HG03558 (cell line): ENCODE results near the gene CDH4.

Source experiments
- ATAC-seq: cut with Tn5 transposase; IDR thresholded peaks from one replicate; pipeline ENCODE4 v1.9.1; 2021; ENCODE audit warnings: moderate number of reproducible peaks; ENCODE audit not compliant: unreplicated experiment; ENCODE audit errors: extremely low read depth

Gene CDH4

DNA sequence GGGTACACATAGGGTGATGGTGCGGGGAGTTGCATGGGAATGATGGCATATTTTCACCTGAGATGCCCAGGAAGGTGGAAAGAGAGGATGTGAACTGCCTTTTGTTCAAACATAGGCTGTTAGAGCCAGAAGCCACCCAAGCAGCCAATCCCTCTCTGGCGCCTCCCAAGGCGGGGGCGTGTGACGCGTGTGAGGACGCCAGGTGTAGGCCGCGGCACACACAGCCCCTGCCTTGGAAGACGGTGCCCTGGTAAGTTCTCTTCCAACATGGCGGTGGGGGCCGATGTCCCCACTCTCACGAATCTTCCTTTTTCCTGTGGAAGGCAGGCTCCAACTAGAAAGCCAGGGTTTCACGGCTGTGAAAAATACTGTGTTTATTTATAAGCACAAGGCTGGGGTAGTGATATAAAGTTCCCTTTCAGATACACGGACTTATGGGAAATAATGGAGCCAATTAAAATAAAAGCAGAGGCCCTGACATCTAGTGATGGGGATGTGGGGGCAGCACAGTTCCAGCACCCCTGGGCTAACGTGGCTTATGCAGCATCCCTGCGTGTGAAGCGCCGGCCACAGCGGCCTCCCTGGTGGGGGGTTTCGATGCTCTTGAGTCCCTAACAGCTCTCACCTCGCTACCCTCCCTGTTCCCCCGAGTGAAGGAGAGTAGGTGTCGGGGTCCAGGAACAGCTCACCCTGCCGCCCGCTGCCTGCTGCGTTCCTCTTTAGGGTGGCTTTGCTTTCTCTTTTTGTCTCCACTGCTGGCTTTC lies 28.3 kb downstream of the CDH4 start:
- ATAC-seq = no peak

DNA sequence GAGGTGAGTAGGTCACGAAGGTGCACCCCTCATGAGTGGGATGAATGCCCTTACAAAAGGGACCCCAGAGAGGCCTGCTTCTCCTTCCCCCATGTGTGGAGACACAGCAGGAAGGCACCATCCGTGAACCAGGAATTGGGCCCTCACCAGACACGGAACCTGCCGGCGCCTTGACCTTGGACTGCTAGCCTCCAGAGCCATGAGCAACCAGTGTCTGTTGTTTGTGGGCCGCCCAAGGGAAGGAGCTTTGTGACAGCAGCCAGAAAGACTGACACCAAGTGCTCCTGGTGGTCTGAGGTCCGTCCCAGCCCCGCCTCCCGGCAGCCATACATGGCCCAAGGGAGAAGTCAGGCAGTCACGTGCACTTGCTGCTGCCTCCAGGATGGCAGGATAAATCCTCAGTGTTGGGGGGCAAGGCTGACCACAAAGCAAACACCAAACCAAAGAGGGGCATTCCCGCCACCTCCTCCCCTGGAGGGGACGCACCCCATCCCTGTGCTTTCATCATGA lies 29.3 kb downstream of the CDH4 start:
- ATAC-seq = no peak

DNA sequence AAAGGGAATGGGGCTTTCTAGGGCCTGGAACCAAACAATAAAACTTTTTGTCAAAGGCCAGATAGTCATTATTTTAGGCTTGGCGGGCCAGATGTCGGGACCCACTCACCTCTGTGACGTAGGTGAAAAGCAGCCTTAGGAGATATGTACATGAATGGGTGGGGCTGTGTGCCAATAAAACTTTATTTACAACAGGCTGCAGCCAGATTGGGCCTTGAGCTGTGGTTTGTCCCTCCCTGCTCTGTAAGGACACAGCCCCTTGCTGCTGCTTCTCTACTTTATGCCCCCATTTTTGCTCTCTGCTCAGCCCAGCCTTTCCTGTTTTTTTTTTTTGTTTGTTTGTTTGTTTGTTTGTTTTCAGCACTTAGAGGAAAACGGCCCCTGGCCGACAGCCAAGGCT lies 32.7 kb downstream of the CDH4 start:
- ATAC-seq = no peak

DNA sequence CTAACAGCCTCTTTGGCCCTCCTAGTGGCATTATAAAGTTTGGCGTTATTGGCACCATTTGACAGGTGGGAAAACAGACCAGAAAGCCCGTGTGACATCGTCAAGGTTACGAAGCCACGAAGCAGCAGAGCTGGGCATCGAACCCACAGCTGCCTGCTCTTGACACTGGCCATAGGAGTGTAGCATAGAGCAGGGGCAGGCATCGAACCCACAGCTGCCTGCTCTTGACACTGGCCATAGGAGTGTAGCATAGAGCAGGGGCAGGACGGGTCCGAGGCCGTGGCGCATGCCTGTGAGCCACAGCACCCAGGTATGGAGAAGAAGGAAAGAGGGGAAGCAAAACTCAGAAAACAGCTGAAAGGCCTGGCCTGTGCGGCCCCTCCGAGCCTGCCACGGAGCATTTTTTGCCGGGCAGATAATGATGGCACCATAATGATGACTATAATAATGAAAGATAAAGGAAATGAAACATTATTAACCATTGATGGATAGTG lies 33.1 kb downstream of the CDH4 start:
- no peak for ATAC-seq

DNA sequence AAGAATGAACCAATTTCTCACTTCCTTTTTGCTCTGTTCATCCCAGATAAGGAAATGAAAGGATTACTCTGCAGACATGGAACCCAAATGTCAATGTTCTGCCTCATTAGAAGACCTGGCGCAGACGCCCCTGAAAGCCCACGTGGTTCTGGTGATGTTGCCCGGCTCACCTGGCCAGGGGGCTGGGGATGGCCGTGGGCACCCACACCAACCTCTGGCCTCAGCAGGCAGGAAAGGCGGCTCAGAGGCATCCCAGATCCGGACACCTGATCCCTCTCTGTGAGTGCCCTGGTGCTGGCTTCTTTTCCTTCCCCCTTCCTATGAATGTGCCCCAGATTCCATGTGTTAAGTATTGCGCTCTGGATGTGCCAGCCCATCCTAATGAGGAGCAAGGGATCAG lies 33.6 kb downstream of the CDH4 start:
- no peak for ATAC-seq

DNA sequence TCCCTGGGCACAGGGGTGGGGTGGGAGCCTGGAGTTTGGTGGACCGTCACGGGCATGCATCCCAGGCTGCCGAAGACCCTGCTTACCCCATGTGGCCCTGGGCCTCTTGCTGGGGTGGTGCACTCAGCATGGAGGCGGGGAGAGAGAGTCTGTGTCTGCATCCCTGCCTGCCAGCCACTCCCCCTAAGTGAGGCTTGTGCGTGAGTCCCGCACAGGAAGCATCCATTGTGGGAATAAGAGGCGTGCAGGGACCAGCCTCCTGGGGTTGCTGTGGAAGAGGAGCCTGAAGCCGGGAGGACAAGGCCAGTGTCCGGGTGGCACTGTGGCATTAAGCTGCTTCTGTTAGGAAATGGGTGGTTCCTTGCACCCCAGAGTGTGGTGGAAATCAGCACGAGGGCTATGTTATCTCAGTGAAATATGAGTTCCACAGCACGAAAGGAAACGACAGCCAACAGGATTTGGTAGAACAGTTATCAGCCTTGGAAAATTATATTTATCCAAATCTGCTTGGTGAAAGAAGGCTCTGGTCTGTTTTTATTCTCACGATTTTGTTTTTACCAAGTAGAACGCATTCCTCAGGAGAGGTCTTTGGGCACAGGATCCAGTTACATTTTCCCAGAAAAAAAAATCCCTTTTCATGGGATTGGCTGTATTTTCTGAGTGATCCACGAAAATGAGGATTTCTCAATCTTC lies 35.7 kb downstream of the CDH4 start:
- ATAC-seq = no peak

DNA sequence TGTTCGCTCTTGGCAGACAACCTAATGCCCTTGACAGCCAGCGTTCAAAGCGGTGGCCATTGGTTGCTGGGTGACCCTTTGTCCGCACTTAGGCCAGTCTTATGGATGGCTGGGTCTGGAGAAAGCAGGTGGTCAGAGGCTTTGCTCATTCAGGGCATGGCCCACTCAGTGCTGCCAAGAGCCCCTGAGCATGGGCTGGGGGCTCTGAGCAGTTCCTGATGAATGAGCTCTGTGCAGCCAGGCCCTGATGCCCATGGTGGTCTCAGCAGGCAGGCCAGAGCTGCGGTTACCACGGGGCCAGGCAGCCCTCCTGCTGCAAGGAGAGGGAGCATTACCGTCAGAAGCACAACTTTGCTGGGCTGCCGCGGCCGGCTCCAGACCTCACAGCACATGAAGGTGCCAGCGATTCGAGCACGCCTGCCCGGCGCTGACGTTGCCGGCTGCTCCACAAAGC lies 36.3 kb downstream of the CDH4 start:
- ATAC-seq = no peak

DNA sequence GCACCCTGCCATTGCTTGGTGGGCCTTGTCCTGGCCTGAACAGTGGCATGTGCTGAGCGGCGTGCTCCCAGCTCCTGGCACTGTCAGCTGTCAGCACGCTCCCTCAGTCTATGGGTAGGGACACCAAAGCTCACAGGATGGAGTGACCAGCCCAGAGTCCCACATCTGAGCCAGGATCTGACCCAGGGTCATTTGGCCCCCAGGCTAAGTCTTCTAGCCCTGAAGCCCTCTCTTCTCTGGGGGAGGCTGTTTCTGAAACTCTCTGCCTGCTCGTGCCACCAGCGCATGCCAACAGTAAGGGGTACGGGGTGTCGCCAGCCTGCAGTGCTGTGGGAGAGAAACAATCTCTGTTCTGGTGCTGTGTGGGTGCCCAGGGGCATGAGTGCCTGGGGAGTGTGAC lies 37.1 kb downstream of the CDH4 start:
- no peak for ATAC-seq

DNA sequence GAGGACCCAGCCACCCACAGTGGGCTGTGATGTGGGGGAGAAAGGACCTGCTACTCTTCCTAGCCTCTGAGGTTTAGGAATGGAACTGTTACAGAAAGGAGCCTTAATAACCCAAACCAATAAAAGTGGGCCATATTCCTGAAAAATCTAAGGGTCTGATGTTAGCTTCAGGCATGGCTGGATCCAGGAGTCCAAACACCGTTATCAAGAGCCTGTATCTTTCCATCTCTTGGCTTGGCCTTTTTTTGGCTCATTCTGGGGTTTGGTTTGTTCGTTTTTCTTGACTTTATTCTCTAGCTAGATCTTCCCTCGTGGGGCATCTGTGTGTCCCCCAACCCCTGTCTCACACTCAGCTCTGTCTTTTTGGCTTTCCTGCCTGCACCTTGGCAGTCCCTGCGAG lies 38.7 kb downstream of the CDH4 start:
- no peak for ATAC-seq

DNA sequence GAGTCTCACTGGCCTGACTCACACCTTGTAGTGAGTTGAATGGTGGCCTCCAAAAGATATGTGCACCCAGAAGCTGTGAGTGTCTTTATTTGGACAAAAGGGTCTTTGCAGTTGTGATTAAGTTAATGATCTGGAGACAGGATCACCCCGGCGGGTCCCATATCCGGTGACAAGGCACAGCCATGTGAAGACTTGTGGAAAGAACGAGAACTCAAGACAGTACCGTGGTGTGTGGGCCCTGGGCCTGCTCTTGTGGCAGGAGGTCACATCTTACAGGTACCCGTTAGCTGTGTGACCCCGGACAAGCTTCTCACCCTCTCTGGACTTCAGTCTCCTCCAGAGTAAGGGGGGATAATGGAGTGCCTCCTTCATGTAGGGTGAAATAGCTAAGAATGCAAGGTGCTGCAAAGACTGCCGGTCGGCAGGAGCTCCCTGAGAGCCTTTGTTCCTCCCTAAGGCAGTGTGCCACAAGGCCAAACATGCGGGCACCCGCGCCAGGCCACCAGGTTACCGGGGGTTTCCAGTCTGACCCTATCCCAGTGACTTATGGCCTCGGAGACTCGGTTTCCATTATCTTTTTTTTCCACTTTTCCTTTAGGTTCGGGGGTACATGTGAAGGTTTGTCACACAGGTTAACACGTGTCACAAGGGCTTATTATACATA lies 39.2 kb downstream of the CDH4 start:
- no peak for ATAC-seq

DNA sequence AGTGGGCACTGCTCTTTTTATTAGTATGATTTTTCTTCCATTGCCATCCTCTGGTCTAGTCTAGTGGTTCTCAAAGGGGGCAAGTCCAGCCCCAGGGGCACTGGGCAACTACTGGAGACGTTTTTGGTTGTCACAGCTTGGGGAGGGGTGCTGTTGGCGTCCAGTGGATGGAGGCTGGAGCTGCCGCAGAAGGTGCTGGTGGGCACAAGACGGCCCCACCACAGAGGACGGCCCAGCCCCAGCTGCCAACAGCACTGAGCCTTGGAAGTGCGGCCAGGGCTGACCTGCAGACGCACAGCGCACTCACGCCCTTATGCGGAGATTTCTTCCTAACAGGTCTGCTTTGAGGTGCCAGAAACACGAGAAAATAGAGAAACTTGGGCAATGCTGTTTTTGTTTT lies 40.3 kb downstream of the CDH4 start:
- ATAC-seq = no peak

DNA sequence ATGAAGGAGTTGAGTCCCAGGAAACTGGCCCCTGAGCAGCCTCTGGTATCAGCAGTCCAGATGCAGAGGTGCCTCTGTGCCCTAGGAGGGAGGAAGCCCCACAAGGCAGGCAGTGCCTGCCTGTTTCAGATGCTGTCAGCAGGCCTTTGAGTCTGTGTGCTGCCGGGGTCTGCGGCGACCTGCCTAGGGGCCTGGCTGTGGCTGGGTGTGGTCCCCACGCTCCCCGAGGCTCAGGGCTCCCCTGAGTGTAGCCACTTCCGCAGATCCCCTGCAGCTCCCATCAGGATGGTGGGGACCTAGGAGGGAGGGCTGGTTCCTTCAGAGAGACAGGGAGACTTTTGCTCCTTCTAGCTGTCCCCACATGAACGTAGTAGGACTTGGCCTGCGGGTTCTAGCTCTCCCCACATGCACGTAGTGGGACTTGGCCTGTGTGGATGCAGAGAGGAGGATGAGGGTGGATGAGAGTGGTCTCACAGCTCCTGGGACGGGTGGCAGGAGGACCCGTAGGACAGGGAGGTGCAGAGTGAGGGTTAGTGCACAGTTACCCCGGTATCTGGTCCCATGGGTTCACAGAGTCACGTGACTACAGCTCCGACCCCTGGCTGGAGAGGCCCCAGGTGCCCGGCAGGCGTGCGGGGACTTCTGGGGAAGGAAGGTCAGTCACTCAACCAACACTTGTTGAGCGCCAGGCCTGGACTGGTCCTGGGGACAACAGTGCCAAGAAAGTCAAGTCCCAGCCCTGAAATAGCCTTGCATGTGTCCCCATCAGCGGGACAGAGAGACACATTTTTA lies 41.0 kb downstream of the CDH4 start:
- no peak for ATAC-seq

DNA sequence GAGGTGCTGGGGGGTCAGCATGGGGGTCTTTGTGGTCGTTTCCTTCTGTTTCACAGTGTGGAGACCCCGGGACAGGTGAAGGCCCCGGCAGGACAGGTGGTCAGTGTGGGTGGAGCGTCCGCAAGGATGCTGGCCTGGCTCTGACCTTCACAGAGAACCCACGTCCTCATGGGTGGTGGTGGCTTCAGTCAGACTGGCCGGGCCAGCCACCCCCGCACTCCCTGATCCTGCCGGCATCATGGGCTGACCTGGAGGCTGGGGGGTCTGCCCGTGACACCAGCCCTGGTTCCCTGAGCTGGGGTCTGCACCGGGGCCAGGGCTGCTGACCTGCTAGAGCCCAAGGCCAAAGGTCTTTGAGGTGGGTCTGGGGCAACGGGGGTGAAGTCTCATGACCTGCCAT lies 41.9 kb downstream of the CDH4 start:
- ATAC-seq = no peak

DNA sequence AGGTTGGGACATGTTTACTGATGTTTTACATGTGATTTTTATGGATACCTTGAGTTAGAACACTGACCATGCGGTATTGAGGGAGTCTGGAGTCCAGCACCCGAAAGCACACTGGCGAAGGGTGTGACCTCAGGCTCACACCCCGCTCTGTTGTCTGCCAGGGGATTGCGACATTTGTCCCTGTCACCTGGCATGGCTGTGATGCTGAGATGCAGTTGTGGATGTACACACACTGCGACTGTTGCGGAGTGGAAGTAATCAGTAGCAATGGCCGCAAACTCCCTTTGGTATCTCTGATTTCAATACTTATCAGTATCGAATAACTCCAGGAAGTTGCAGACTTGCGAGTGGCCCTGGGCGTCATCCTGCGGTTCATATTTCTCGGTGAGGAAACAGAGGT lies 43.2 kb downstream of the CDH4 start:
- ATAC-seq = no peak

DNA sequence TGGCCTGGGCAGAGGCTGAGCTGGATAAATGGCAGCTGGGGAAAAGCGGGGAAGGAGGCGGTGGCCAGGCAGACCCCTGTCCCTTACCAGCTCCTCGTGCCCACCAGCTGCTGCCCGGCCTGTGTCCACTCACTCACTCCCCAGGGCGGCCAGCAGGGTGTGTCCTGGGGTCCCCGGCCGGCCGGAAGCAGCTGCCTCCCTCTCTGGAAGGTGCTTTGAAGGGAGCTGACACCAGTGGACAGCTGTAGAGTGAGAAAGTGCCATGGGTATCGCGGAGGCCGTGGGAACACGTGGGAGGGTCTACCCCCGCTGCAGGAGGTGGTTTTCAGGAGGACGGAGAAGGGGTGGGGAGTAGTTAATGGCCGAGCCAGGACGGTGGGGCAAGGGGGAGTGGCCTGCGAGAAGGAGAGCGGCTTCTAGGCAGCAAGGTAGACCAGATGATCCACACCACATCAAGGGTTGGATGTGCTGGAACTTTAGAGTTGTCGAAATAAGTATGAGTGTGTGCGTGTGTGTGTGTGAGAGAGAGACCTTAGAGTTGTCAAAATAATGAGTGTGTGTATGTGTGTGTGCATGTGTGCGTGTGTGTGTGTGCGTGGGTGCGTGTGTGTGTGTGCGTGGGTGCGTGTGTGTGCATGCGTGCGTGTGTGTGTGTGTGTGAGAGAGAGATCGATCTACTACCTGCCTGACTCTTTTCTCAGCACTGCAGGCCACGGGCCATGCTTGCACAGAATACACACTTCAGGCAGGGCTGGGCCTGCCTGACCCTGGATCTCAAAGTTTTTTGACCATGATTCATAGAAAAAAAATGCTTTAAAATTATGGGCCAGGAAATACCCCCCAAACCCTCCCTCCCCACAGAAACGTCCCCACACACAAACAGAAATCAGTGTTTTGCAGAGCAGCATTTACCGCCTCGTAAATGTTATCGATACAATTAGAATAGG lies 43.9 kb downstream of the CDH4 start:
- ATAC-seq = no peak

DNA sequence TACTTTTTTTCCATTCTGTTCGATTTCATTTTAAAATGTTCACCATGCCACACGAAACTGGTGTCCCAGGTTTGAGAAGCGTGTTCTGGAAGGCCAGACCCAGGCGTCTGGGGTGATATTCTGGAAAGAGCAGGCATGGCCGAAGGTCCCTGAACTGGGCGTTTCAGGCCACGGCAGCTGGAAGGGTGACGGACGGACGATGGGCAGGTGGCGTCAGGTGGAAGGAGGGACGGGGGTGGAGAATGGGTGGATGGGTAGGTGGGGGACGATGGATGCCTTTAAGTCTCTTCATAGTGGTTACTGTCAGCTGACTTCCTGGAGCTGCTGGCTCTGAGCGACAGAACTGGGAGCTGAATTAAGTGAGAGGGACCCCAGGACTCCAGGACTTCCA lies 44.6 kb downstream of the CDH4 start:
- no peak for ATAC-seq

DNA sequence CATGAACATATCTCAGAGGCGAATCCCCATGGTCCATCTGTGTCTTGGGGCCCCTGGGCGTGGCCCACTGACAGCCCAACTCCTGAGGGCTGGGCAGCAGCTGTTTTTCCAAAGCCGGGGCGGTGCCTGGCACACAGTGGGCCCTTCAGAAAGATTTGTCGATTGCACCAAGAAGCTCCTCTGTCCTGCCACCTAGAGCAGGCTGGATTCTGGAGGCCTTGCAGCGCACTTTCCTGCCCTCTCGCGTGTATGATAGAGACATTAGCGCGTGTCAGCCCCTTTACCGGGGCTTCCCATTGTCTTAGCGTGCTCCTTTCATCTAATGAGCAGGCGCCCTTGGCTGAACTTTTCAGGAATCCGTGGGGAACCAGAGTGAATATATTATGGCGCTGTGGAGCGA lies 45.4 kb downstream of the CDH4 start:
- no peak for ATAC-seq

DNA sequence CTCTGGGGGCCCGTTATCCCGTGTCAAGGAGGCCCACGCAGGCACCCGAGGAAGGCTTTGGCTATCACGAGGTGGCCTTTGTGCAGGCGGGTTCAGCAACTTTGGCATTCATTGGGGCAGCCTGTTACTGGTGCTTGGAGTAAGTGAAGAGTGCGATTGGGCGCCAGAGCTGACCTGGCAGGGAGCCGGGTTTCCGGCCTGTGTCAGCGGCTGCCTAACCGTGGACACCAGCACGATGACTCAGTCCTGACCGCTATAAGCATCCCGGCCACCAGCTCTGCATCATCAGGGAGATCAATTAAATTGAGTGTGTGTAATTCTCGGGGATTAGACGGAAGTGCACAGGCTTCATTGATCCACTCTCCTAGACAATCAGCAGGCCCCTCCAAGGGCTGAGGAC lies 45.9 kb downstream of the CDH4 start:
- ATAC-seq = no peak

DNA sequence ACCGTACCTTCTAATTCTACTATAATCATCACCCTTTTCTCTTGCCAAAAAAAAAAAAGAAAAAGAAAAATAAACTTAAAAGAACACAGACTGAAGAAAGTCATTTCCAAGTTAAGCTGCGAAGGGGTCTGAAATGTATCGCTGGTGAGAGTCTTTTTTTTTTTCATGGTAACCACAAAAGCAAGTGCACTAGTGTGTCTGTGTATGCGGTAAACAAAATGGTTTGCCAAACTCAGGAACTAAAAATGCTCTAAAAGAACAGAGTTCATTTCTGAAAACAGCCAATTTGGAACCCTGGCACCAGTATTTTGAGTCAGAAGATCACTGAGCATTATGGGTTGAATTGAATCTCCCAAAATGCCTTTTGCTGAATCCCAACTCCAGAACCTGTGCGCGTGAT lies 46.6 kb downstream of the CDH4 start:
- no peak for ATAC-seq
